T1000 (cell line): ENCODE results near the gene TAF13.
"Not testable (repeated sequence)": the region's sequence is repeated elsewhere in the genome, so short reads cannot be mapped to it uniquely, and the experiment has no call there.

Experiments
- DNase-seq: peaks from one replicate; lab custom pipeline; 2025; ENCODE audit warnings: mixed read lengths; lab: John Stamatoyannopoulos, UW

Gene TAF13

GRCh38 chr1:109091078-109091838 is 15.5 kb upstream of the TAF13 start:
- DNase-seq, result peak; percentile 56

GRCh38 chr1:109090196-109091077 is 14.6 kb upstream of the TAF13 start, which contains the start of gene TMEM167B:
Gene TMEM167B (plus strand): TSS chr1:109090764. CDS start chr1:109090873, 109 bp downstream.
- DNase-seq, result peak; percentile 80

GRCh38 chr1:109089242-109090015 is 13.6 kb upstream of the TAF13 start:
- DNase-seq, result peak; percentile 8

GRCh38 chr1:109084563-109085517 is 9.0 kb upstream of the TAF13 start:
- no peak for DNase-seq

- DNase-seq, result no peak
Measured at GRCh38 chr1:109083923-109084322, 8.1 kb upstream of the TAF13 start.

GRCh38 chr1:109083501-109083900 is 7.7 kb upstream of the TAF13 start:
- DNase-seq, result no peak

- no peak for DNase-seq
Measured at GRCh38 chr1:109080441-109081082, 4.8 kb upstream of the TAF13 start.

GRCh38 chr1:109079240-109079622 is 3.4 kb upstream of the TAF13 start:
- no peak for DNase-seq

GRCh38 chr1:109078317-109078716 is 2.5 kb upstream of the TAF13 start:
- DNase-seq, result no peak

GRCh38 chr1:109069294-109069693 is 6.5 kb downstream of the TAF13 start:
- no peak for DNase-seq

GRCh38 chr1:109067883-109068282 is 7.9 kb downstream of the TAF13 start:
- no peak for DNase-seq

GRCh38 chr1:109065137-109065536 is 10.7 kb downstream of the TAF13 start:
- DNase-seq, result no peak

- no peak for DNase-seq
Measured at GRCh38 chr1:109061183-109061582, 14.6 kb downstream of the TAF13 start.

GRCh38 chr1:109060707-109061106 is 15.1 kb downstream of the TAF13 start:
- no peak for DNase-seq

- DNase-seq, result no peak
Measured at GRCh38 chr1:109059026-109059425, 16.8 kb downstream of the TAF13 start.

- no peak for DNase-seq
Measured at GRCh38 chr1:109056064-109056463, 19.7 kb downstream of the TAF13 start.

- not testable (repeated sequence) for DNase-seq
Measured at GRCh38 chr1:109052145-109052544, 23.7 kb downstream of the TAF13 start.

GRCh38 chr1:109050228-109050995 is 25.4 kb downstream of the TAF13 start:
- no peak for DNase-seq

- DNase-seq, result no peak
Measured at GRCh38 chr1:109048335-109048734, 27.5 kb downstream of the TAF13 start.

- no peak for DNase-seq
Measured at GRCh38 chr1:109047339-109047738, 28.5 kb downstream of the TAF13 start.
